Large intestine (tissue), 3 donors: ENCODE results near the gene SH3RF3. TPM values are rescaled to one million over a fixed set of nuclear protein-coding genes. Genes with fewer than 3 reads are reported as not detected.

Source experiments
- DNase-seq, 2 donors: peaks; one replicate each; pipeline versions ENCODE4 v3.0.0 to v3.0.0-alpha.2; 2013
- H3K27ac ChIP-seq: one replicate; pipeline ENCODE4 v1.5.1; 2013; ENCODE audit warnings: low read length
- H3K27me3 ChIP-seq: 2 replicates; pipeline ENCODE4 v1.6.1; 2013; ENCODE audit warnings: low read length; ENCODE audit not compliant: control insufficient read depth, insufficient read depth
- H3K36me3 ChIP-seq: 2 replicates; pipeline ENCODE4 v1.6.1; 2013; ENCODE audit warnings: low read length; ENCODE audit not compliant: control insufficient read depth, insufficient read depth
- H3K4me1 ChIP-seq: one replicate; pipeline ENCODE4 v1.6.1; 2013; ENCODE audit warnings: low read length; ENCODE audit not compliant: control insufficient read depth, insufficient read depth
- H3K4me3 ChIP-seq: one replicate; pipeline ENCODE4 v1.5.1; 2013; ENCODE audit warnings: low read length
- H3K9me3 ChIP-seq: one replicate; pipeline ENCODE4 v1.6.1; 2013; ENCODE audit warnings: mild to moderate bottlenecking, low read depth, low read length, moderate library complexity; ENCODE audit not compliant: control insufficient read depth
- WGBS: methylation state at CpG from one replicate; pipeline ENCODE4 v1.1.5; 2013; ENCODE audit warnings: low lambda C conversion rate; ENCODE audit not compliant: insufficient coverage; 5-methylcytosine and 5-hydroxymethylcytosine counted together
- polyA plus RNA-seq: library from polyadenylated mRNA; unstranded; fragments of 120-200 nt; gene quantifications from one replicate; pipeline ENCODE4 v1.2.1, GENCODE V29; 2013

The SH3RF3 gene
- polyA plus RNA-seq, 1 donor: 3.0 TPM

GRCh38 chr2:109226622-109227021 is 97.6 kb downstream of the SH3RF3 start:
- no peak overlapping the region for H3K27ac ChIP-seq
- WGBS: no CpG with 5 or more reads among the region's 6 CpGs
- no peak overlapping the region for H3K4me3 ChIP-seq
- H3K4me1 ChIP-seq: no peaks in the 10 kb centered on the region
- H3K27me3 ChIP-seq: peaks cover 19% of the 10 kb centered on the region
- no peaks in the 10 kb centered on the region for H3K9me3 ChIP-seq
- no peak for DNase-seq
- no peaks in the 10 kb centered on the region for H3K36me3 ChIP-seq

DNA sequence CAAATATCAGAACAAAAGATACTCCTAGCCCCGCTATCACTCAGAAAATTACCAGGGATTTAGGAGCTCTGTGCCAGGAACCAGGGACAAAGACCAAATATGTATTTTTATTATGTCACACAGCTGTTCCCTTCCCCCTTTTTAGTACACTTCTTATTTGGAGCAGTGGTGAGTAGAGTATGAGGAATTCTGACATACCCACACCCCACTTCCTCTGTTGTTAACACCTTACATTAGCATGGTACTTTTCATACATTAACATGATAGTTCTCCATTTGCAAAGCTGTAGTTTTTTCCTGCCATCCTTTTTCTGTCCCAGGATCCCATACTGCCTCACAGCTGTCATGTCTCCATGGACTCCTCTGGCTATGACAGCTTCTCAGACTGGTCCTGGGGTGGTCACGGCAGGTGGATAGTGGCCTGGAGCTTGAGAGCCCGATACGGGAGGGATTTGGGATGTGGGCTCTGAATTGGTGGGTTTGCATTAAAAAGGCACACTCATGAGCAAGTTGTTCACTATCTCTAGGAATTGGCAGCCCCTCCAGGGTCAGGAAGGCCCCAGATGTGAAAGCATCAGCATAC is 100.2 kb downstream of the SH3RF3 start:
- Histone ChIP-seq H3K9me3 (no peaks in the 10 kb centered on the region), H3K4me1 (no peaks in the 10 kb centered on the region), H3K36me3 (no peaks in the 10 kb centered on the region), H3K27me3 (peaks cover 13% of the 10 kb centered on the region), H3K27ac (no peak overlapping the region), H3K4me3 (no peak overlapping the region)
- DNase-seq: no peak
- WGBS: no CpG with 5 or more reads among the region's 4 CpGs

DNA sequence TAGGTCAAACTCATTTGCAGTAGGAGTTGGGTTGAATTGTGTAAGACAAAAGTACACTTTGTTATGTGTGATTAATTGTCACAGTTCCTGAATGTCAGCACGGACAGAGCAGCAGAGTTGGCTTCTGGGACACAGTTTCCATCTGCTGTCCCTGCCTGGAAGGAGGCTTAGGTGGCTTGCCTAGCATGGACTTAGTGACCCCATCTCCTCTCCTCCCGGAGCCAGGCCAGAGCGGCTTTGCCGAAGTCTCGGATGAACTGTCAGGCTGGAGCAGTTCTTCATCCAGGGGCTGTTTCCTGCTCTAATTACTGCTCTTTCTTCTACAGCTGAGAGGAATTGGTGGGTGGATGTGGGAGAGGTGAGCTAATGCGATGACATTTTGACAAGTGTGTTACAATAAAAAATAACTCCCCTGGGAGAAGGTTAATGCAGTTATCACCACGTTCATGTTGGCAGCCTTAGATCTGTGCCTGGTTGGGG is 102.0 kb downstream of the SH3RF3 start:
- H3K27ac ChIP-seq: no peak overlapping the region
- no peak for DNase-seq
- H3K4me1 ChIP-seq: no peaks in the 10 kb centered on the region
- 100% methylated on average over 1 of the region's 7 CpGs for WGBS
- no peaks in the 10 kb centered on the region for H3K9me3 ChIP-seq
- H3K36me3 ChIP-seq: no peaks in the 10 kb centered on the region
- no peak overlapping the region for H3K4me3 ChIP-seq
- H3K27me3 ChIP-seq: peaks cover 13% of the 10 kb centered on the region

DNA sequence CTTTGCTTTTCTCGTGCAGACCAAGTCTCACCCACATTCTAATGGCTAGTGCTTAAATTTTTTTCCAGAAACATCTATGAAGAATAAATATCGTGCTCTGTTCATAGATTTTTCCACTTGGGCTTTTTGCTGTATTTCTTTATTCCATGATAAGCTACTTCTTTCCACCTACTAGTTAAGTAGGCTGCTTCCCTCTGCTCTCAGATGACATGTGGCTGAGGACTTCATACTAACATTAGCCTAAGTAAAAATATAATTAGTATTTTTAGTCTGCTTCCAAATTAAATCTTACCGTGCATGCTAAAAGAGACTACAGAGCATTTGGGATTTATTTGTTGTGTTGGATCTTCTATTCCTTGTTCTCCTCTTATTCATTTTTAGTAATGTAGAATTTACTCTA is 102.4 kb downstream of the SH3RF3 start:
- no peak for DNase-seq
- Histone ChIP-seq H3K9me3 (no peaks in the 10 kb centered on the region), H3K4me3 (no peak overlapping the region), H3K36me3 (no peaks in the 10 kb centered on the region), H3K4me1 (no peaks in the 10 kb centered on the region), H3K27me3 (peaks cover 13% of the 10 kb centered on the region), H3K27ac (no peak overlapping the region)
- WGBS: 86% methylated on average over 2 of the region's 3 CpGs

- H3K4me1 ChIP-seq: no peaks in the 10 kb centered on the region
- H3K36me3 ChIP-seq: no peaks in the 10 kb centered on the region
- H3K27me3 ChIP-seq: peaks cover 13% of the 10 kb centered on the region
- DNase-seq: no peak
- no peak overlapping the region for H3K27ac ChIP-seq
- no peak overlapping the region for H3K4me3 ChIP-seq
- no peaks in the 10 kb centered on the region for H3K9me3 ChIP-seq
- WGBS: 64% methylated on average over 2 of the region's 7 CpGs
These were observed 103.1 kb downstream of the SH3RF3 start for GRCh38 chr2:109231996-109232705.

GRCh38 chr2:109232909-109233308 is 103.9 kb downstream of the SH3RF3 start:
- Histone ChIP-seq H3K9me3 (no peaks in the 10 kb centered on the region), H3K27me3 (peaks cover 9% of the 10 kb centered on the region), H3K4me3 (no peak overlapping the region), H3K36me3 (no peaks in the 10 kb centered on the region), H3K27ac (no peak overlapping the region), H3K4me1 (no peaks in the 10 kb centered on the region)
- no peak for DNase-seq
- no CpG with 5 or more reads among the region's 4 CpGs for WGBS

DNA sequence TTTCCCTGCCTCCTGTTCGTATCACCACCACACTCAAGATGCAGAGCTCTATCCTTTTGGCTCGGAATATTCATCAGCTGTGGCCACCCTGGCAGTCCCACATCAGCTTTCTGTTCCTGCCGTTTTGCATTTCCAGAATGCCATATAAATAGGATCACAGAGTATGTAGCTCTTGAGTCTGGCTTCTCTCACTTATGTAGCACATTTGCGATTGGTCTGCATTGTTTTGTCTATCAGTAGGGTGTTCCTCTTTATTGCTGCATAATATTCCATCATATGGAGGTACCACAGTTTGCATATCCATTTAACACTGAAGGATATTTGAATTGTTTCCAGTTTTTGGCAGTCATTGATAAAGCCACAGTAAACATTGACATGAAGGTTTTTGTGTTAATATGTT is 104.6 kb downstream of the SH3RF3 start:
- Histone ChIP-seq H3K4me3 (no peak overlapping the region), H3K27ac (no peak overlapping the region), H3K36me3 (no peaks in the 10 kb centered on the region), H3K9me3 (no peaks in the 10 kb centered on the region), H3K27me3 (peaks cover 9% of the 10 kb centered on the region), H3K4me1 (no peaks in the 10 kb centered on the region)
- DNase-seq: no peak
- no CpG with 5 or more reads among the region's 4 CpGs for WGBS

GRCh38 chr2:109234355-109234754 is 105.3 kb downstream of the SH3RF3 start:
- peaks cover 9% of the 10 kb centered on the region for H3K27me3 ChIP-seq
- no peaks in the 10 kb centered on the region for H3K9me3 ChIP-seq
- no peak for DNase-seq
- H3K27ac ChIP-seq: no peak overlapping the region
- no peak overlapping the region for H3K4me3 ChIP-seq
- no CpG with 5 or more reads among the region's 4 CpGs for WGBS
- no peaks in the 10 kb centered on the region for H3K36me3 ChIP-seq
- H3K4me1 ChIP-seq: no peaks in the 10 kb centered on the region

DNA sequence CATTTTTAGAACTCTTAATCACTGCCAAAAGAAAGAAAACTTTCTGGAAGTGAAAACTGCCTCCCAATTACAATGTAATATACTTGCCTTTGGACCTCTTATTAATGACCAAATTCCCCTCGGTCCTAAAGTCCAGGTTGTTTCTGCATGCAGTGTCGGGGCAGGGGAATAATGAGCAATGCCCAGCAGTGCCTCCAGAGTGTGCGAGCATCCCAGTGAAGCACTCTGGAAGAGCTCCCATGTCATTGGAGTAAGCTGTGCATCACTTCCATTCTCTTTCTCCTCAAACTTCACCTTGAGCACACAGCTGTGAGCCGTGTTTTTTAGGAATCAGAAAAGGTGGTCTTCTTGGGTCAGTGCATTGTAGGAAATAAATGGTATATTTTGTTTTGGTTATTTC is 107.1 kb downstream of the SH3RF3 start:
- no peaks in the 10 kb centered on the region for H3K9me3 ChIP-seq
- no peak for DNase-seq
- peaks cover 5% of the 10 kb centered on the region for H3K27me3 ChIP-seq
- no peaks in the 10 kb centered on the region for H3K4me1 ChIP-seq
- no peaks in the 10 kb centered on the region for H3K36me3 ChIP-seq
- no peak overlapping the region for H3K4me3 ChIP-seq
- no peak overlapping the region for H3K27ac ChIP-seq
- WGBS: no CpG with 5 or more reads among the region's 4 CpGs

DNA sequence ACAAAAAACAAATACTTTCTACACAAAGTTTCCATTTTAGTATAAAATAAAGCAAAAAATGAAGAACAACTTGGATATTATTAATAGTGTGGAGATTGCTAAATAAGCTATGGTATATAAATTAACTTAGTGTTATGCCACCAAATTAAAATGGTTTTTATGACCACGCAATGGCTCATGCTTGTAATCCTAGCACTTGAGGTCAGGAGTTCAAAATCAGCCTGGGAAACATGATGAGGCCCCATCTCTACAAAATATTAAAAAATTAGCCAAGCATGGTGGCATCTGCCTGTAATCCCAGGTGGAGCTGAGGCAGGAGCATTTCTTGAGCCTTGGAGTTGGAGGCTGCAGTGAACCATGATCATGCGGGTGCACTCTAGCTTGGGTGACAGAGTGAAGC is 108.8 kb downstream of the SH3RF3 start:
- WGBS: 80% methylated on average over 1 of the region's 2 CpGs
- no peak for DNase-seq
- Histone ChIP-seq H3K4me1 (no peaks in the 10 kb centered on the region), H3K4me3 (no peak overlapping the region), H3K27me3 (no peaks in the 10 kb centered on the region), H3K9me3 (no peaks in the 10 kb centered on the region), H3K27ac (no peak overlapping the region), H3K36me3 (no peaks in the 10 kb centered on the region)

DNA sequence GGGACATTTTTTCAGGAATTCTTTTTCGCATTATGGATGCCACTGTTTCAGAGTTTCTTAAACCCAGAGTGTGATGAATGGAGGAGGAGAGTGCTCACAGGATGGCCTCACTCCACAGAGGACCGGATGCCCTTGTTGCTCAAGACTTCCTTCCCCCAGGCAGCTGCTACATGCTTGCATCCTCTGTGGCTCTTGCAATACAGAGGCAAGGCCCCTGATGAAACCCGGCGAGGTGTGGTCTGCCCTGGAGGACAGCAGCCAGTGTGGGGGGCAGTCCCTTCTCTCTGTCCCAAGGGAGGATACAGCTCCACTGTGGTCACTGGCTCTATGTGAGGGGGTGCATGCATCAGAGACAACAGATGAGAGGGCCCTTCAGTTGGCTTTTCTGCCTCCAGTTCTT is 109.6 kb downstream of the SH3RF3 start:
- WGBS: no CpG with 5 or more reads among the region's 4 CpGs
- no peaks in the 10 kb centered on the region for H3K9me3 ChIP-seq
- peak in 1 of 2 donors; percentile 15 for DNase-seq
- H3K36me3 ChIP-seq: no peaks in the 10 kb centered on the region
- H3K27me3 ChIP-seq: no peaks in the 10 kb centered on the region
- H3K27ac ChIP-seq: no peak overlapping the region
- no peaks in the 10 kb centered on the region for H3K4me1 ChIP-seq
- no peak overlapping the region for H3K4me3 ChIP-seq
